SK-N-SH (cell line): Measurements from ENCODE around the gene N4BP2L2. TPM values are rescaled to one million over a fixed set of nuclear protein-coding genes. Genes with fewer than 3 reads are reported as not detected.

ENCODE experiments used
- CTCF ChIA-PET: fragments of 300-600, 350-600 bp; formaldehyde crosslinking; extraction: SDS; loops from one replicate; lab custom pipeline; 2021; lab: Yijun Ruan, JAX
- POLR2A ChIA-PET: fragments of 350-600 bp; sonication (Branson Sonifier 250); formaldehyde crosslinking; extraction: SDS; loops from one replicate; lab custom pipeline; 2020; ENCODE audit warnings: antibody characterized with exemption, inconsistent platforms; lab: Yijun Ruan, JAX
- DNase-seq: peaks from one replicate; pipeline ENCODE4 v3.0.0; 2012
- H2AFZ ChIP-seq: fragments of 200-600 bp; sonication (generic); 2 replicates; pipeline ENCODE4 v1.8.1; 2016; ENCODE audit warnings: antibody characterized with exemption, mild to moderate bottlenecking, low read depth
- H3F3A ChIP-seq: fragments of 200-600 bp; sonication (generic); replicated peaks from 2 replicates; pipeline ENCODE3; 2016; ENCODE audit warnings: antibody characterized with exemption, mild to moderate bottlenecking; ENCODE audit not compliant: insufficient read depth
- H3K27ac ChIP-seq, 2 experiments: fragments of 200-500 bp in 1 of 2; fragments of 200-600 bp in 1 of 2; sonication (Bioruptor generic) in 1 of 2; sonication (generic), shearing (Covaris generic) in 1 of 2; 2 replicates each; pipeline versions ENCODE4 v1.5.1 to v1.6.1; 2014 to 2016; ENCODE audit warnings: low read depth in 2 of 2, inconsistent platforms in 1 of 2, low read length in 1 of 2, mild to moderate bottlenecking in 1 of 2, mixed read lengths in 1 of 2
- H3K27me3 ChIP-seq: fragments of 200-600 bp; sonication (generic), shearing (Covaris generic); 2 replicates; pipeline ENCODE4 v1.6.1; 2016; ENCODE audit warnings: mixed run types; ENCODE audit not compliant: insufficient read depth
- H3K36me3 ChIP-seq, 2 experiments: fragments of 200-500 bp in 1 of 2; fragments of 200-600 bp in 1 of 2; sonication (Bioruptor generic) in 1 of 2; sonication (generic) in 1 of 2; replicated peaks in 1 of 2; 2 replicates each; pipeline versions ENCODE3 to v1.5.1; 2014 to 2016; ENCODE audit warnings: low read length in 1 of 2, mild to moderate bottlenecking in 1 of 2; ENCODE audit not compliant: insufficient read depth in 2 of 2, control insufficient read depth in 1 of 2
- H3K4me1 ChIP-seq, 2 experiments: fragments of 200-500 bp in 1 of 2; fragments of 200-600 bp in 1 of 2; sonication (Bioruptor generic) in 1 of 2; sonication (generic), shearing (Covaris generic) in 1 of 2; 2 replicates each; pipeline versions ENCODE4 v1.5.1 to v1.6.1; 2014 to 2016; ENCODE audit warnings: low read depth in 1 of 2, low read length in 1 of 2, mixed run types in 1 of 2; ENCODE audit not compliant: insufficient read depth in 2 of 2, control insufficient read depth in 1 of 2
- H3K4me2 ChIP-seq: fragments of 200-600 bp; sonication (generic), shearing (Covaris generic); 2 replicates; pipeline ENCODE4 v1.6.1; 2017; ENCODE audit warnings: mixed run types
- H3K4me3 ChIP-seq, 2 experiments: fragments of 200-500 bp in 1 of 2; fragments of 200-600 bp in 1 of 2; sonication (Bioruptor generic) in 1 of 2; sonication (generic), shearing (Covaris generic) in 1 of 2; 2 replicates each; pipeline versions ENCODE4 v1.5.1 to v1.8.1; 2014 to 2016; ENCODE audit warnings: low read depth in 2 of 2, inconsistent platforms in 1 of 2, low read length in 1 of 2, mild to moderate bottlenecking in 1 of 2, mixed read lengths in 1 of 2, moderate library complexity in 1 of 2
- H3K79me2 ChIP-seq: fragments of 200-600 bp; sonication (generic); 2 replicates; pipeline ENCODE4 v1.8.1; 2017; ENCODE audit warnings: mild to moderate bottlenecking; ENCODE audit not compliant: insufficient read depth
- H3K9ac ChIP-seq: fragments of 200-600 bp; sonication (generic); 2 replicates; pipeline ENCODE4 v1.6.1; 2017; ENCODE audit warnings: mixed run types
- H3K9me2 ChIP-seq: fragments of 200-600 bp; sonication (generic); 2 replicates; pipeline ENCODE4 v1.6.1; 2017; ENCODE audit warnings: mixed run types
- H3K9me3 ChIP-seq: fragments of 200-600 bp; sonication (generic); 2 replicates; pipeline ENCODE4 v1.6.1; 2017; ENCODE audit warnings: mixed run types, mild to moderate bottlenecking, moderate library complexity
- H4K20me1 ChIP-seq: fragments of 200-600 bp; sonication (generic); 2 replicates; pipeline ENCODE4 v1.6.1; 2017; ENCODE audit warnings: mild to moderate bottlenecking, mixed run types; ENCODE audit not compliant: insufficient read depth
- CHD2 ChIP-seq: fragments of 150-350 bp; IDR thresholded peaks from 2 replicates; pipeline ENCODE4 v1.6.1; 2018; ENCODE audit warnings: low read length; ENCODE audit not compliant: partially characterized antibody
- EP300 ChIP-seq, 2 experiments: IDR thresholded peaks; 2 replicates each; pipeline versions ENCODE4 v1.4.0 to v1.6.1; 2012; ENCODE audit warnings: borderline replicate concordance in 1 of 2, low read depth in 1 of 2, low read length in 1 of 2
- FOSL2 ChIP-seq: IDR thresholded peaks from 2 replicates; pipeline ENCODE4 v1.4.0; 2012; ENCODE audit warnings: low read depth, mild to moderate bottlenecking, moderate library complexity, borderline replicate concordance
- FOXJ3 ChIP-seq: sonication (generic); formaldehyde crosslinking; IDR thresholded peaks from 2 replicates; pipeline ENCODE4 v1.5.1; 2020; ENCODE audit warnings: mild to moderate bottlenecking, missing genetic modification reagents
- GABPA ChIP-seq: IDR thresholded peaks from 2 replicates; pipeline ENCODE4 v1.4.0; 2012; ENCODE audit warnings: low read depth, mild to moderate bottlenecking
- JUND ChIP-seq: IDR thresholded peaks from 2 replicates; pipeline ENCODE4 v1.4.0; 2012
- MEF2A ChIP-seq: IDR thresholded peaks from 2 replicates; pipeline ENCODE4 v1.4.0; 2012; ENCODE audit warnings: low read depth, borderline replicate concordance
- NFIC ChIP-seq: IDR thresholded peaks from 2 replicates; pipeline ENCODE4 v1.4.0; 2012; ENCODE audit warnings: borderline replicate concordance
- PBX3 ChIP-seq: IDR thresholded peaks from 2 replicates; pipeline ENCODE4; 2012
- POLR2AphosphoS5 ChIP-seq: IDR thresholded peaks from 2 replicates; pipeline ENCODE4 v1.6.1; 2012; ENCODE audit warnings: low read depth, low read length
- RAD21 ChIP-seq: IDR thresholded peaks from 2 replicates; pipeline ENCODE4 v1.6.1; 2012; ENCODE audit warnings: mild to moderate bottlenecking, low read length
- REST ChIP-seq: IDR thresholded peaks from 2 replicates; pipeline ENCODE4 v1.6.1; 2012; ENCODE audit warnings: mild to moderate bottlenecking, low read depth, low read length, moderate library complexity
- RFX5 ChIP-seq: IDR thresholded peaks from 2 replicates; pipeline ENCODE4 v1.6.1; 2012; ENCODE audit warnings: mild to moderate bottlenecking, improper control_type of control experiment, low read length
- RXRA ChIP-seq: IDR thresholded peaks from 2 replicates; pipeline ENCODE4 v1.4.0; 2012; ENCODE audit warnings: low read depth, mild to moderate bottlenecking, borderline replicate concordance
- SMC3 ChIP-seq: IDR thresholded peaks from 2 replicates; pipeline ENCODE4 v1.6.1; 2012; ENCODE audit warnings: low read depth, low read length, improper control_type of control experiment
- TAF1 ChIP-seq: IDR thresholded peaks from 2 replicates; pipeline ENCODE4 v1.6.1; 2012; ENCODE audit warnings: low read depth, mild to moderate bottlenecking, low read length, moderate library complexity, borderline replicate concordance
- TCF12 ChIP-seq: IDR thresholded peaks from 2 replicates; pipeline ENCODE4 v1.4.0; 2012
- TEAD4 ChIP-seq: IDR thresholded peaks from 2 replicates; pipeline ENCODE4 v1.4.0; 2012; ENCODE audit warnings: mild to moderate bottlenecking, borderline replicate concordance; ENCODE audit not compliant: insufficient read depth
- WGBS: methylation state at CpG from one replicate; pipeline ENCODE4 v1.1.6; 2017; ENCODE audit warnings: low lambda C conversion rate; 5-methylcytosine and 5-hydroxymethylcytosine counted together
- polyA plus RNA-seq, 3 experiments: library from polyadenylated mRNA; depleted of rRNA; stranded (reverse); fragments of >200 nt; gene quantifications; 2 replicates each; pipeline ENCODE4 v1.2.3, GENCODE V29; 2012
- TF ChIP-seq, protein P1 (sequence below): fragments of 150-350 bp; IDR thresholded peaks from 2 replicates; pipeline ENCODE4 v1.6.1; 2016; ENCODE audit warnings: mild to moderate bottlenecking, low read depth, low read length
- TF ChIP-seq, protein P2 (sequence below): IDR thresholded peaks from 2 replicates; pipeline ENCODE4 v1.4.0; 2012; ENCODE audit warnings: low read depth, borderline replicate concordance
- TF ChIP-seq, protein P3 (sequence below): IDR thresholded peaks from 2 replicates; pipeline ENCODE4 v1.4.0; 2012; ENCODE audit warnings: low read depth, borderline replicate concordance
- TF ChIP-seq, protein P4 (sequence below): fragments of 200-600 bp; sonication (generic); IDR thresholded peaks from 2 replicates; pipeline ENCODE4 v1.6.1; 2017; ENCODE audit warnings: antibody characterized with exemption, mild to moderate bottlenecking, moderate library complexity

N4BP2L2 gene
- 16.0 and 22.5 TPM in 2 replicates for polyA plus RNA-seq (2012; rRNA removed)
- 19.8 and 30.7 TPM in 2 replicates for polyA plus RNA-seq (2012; cell fraction: cytosol; rRNA removed)
- polyA plus RNA-seq (2012; cell fraction: nucleus; rRNA removed) = 30.2 and 64.7 TPM in 2 replicates

DNA sequence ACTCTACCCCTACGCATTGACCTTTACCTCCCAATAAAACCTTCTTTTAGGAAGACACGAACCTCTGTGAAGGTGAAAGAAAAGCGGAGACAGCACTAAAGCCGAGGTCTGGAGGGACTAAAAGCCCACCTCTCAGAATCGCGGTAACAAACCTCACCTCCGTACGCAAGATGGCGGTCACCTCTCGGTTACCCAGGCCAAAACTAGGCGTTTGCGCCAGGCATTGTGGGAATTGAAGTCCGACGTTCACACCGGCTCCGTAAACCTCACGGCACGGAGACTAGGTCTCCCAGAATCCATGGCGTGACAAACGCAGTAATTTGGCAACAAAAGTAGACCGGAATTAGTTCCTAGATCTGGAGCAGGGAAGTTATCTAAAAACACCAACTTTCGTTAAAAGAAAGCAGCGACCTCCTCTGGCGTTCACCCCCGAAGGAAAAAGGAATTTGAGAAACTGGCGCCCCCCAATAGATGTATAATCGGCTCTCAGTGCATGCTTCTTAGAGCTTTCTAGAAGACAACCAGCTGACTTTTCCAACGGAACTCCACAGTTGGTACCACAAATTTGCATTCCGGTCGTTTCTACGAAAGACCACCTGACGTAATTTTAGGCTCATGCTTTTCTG lies at the start of gene N4BP2L2:
Gene N4BP2L2 (minus strand): TSS at position 175 of the 626 bp plus-strand sequence. CDS start 1,768 bp downstream, outside the sequence.
- peak within 1 kb of the TSS; percentile 92 to 100 for H3K4me3 ChIP-seq
- no peaks in the 10 kb centered on the region for H3K9me2 ChIP-seq
- no peaks in the 10 kb centered on the region for H3K9me3 ChIP-seq
- POLR2A ChIA-PET = no interaction called here
- peaks cover 30 to 31% of the 10 kb centered on the region in 2 experiments for H3K36me3 ChIP-seq
- no peaks in the 10 kb centered on the region for H3K27me3 ChIP-seq
- H3K4me1 ChIP-seq = peaks cover 0 to 4% of the 10 kb centered on the region in 2 experiments; a peak in 3 of 4 replicates
- peak within 1 kb of the TSS; percentile 96 for H3K9ac ChIP-seq
- WGBS = under 1% methylated on average over 32 of the region's 32 CpGs
- peaks cover 5% of the 10 kb centered on the region for H3F3A ChIP-seq
- H2AFZ ChIP-seq = peak within 1 kb of the TSS; percentile 98
- no peaks in the 10 kb centered on the region for H4K20me1 ChIP-seq
- H3K27ac ChIP-seq = peak within 1 kb of the TSS; percentile 90 to 92
- DNase-seq = peak; percentile 82
- H3K4me2 ChIP-seq = peak within 1 kb of the TSS; percentile 79
- peaks cover 49% of the 10 kb centered on the region for H3K79me2 ChIP-seq
- CTCF ChIA-PET = interaction anchor here (0.6 to 2.2 kb wide), 16 partner anchors 8 to 633 kb away, joined by 3 to 7 read pairs (median 4); no protein-coding TSS in a partner anchor
- TF ChIP-seq, protein P1, sequence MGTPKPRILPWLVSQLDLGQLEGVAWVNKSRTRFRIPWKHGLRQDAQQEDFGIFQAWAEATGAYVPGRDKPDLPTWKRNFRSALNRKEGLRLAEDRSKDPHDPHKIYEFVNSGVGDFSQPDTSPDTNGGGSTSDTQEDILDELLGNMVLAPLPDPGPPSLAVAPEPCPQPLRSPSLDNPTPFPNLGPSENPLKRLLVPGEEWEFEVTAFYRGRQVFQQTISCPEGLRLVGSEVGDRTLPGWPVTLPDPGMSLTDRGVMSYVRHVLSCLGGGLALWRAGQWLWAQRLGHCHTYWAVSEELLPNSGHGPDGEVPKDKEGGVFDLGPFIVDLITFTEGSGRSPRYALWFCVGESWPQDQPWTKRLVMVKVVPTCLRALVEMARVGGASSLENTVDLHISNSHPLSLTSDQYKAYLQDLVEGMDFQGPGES = no peak
- no peak for TF ChIP-seq PBX3
- TF ChIP-seq, protein P2, sequence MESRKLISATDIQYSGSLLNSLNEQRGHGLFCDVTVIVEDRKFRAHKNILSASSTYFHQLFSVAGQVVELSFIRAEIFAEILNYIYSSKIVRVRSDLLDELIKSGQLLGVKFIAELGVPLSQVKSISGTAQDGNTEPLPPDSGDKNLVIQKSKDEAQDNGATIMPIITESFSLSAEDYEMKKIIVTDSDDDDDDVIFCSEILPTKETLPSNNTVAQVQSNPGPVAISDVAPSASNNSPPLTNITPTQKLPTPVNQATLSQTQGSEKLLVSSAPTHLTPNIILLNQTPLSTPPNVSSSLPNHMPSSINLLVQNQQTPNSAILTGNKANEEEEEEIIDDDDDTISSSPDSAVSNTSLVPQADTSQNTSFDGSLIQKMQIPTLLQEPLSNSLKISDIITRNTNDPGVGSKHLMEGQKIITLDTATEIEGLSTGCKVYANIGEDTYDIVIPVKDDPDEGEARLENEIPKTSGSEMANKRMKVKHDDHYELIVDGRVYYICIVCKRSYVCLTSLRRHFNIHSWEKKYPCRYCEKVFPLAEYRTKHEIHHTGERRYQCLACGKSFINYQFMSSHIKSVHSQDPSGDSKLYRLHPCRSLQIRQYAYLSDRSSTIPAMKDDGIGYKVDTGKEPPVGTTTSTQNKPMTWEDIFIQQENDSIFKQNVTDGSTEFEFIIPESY = no peak; the same call in none of the 2 replicates
- TF ChIP-seq RAD21 = peak; percentile 61
- TF ChIP-seq, protein P3, sequence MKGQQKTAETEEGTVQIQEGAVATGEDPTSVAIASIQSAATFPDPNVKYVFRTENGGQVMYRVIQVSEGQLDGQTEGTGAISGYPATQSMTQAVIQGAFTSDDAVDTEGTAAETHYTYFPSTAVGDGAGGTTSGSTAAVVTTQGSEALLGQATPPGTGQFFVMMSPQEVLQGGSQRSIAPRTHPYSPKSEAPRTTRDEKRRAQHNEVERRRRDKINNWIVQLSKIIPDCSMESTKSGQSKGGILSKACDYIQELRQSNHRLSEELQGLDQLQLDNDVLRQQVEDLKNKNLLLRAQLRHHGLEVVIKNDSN = peak; percentile 34; the same call in 1 of the 2 replicates
- TF ChIP-seq TEAD4 = no peak
- TF ChIP-seq FOXJ3 (CRISPR knock-in tag) = peak; percentile 24; the same call in 1 of the 2 replicates
- TF ChIP-seq NFIC = peak; percentile 97
- TF ChIP-seq EP300 (IDR thresholded peaks at IDR 0.05; ENCODE audit: borderline replicate concordance in 1 of 2, low read depth in 1 of 2, low read length in 1 of 2) = peak in 1 of 2 experiments; percentile 49; a peak in 1 of 4 replicates
- TF ChIP-seq CHD2 = peak; percentile 81
- peak; percentile 81 for TF ChIP-seq GABPA
- TF ChIP-seq MEF2A = no peak
- no peak for TF ChIP-seq RXRA
- peak; percentile 80 for TF ChIP-seq POLR2AphosphoS5
- TF ChIP-seq JUND = no peak
- peak; percentile 36; the same call in 1 of the 2 replicates for TF ChIP-seq TCF12
- peak; percentile 46; the same call in 1 of the 2 replicates for TF ChIP-seq TAF1
- TF ChIP-seq, protein P4, sequence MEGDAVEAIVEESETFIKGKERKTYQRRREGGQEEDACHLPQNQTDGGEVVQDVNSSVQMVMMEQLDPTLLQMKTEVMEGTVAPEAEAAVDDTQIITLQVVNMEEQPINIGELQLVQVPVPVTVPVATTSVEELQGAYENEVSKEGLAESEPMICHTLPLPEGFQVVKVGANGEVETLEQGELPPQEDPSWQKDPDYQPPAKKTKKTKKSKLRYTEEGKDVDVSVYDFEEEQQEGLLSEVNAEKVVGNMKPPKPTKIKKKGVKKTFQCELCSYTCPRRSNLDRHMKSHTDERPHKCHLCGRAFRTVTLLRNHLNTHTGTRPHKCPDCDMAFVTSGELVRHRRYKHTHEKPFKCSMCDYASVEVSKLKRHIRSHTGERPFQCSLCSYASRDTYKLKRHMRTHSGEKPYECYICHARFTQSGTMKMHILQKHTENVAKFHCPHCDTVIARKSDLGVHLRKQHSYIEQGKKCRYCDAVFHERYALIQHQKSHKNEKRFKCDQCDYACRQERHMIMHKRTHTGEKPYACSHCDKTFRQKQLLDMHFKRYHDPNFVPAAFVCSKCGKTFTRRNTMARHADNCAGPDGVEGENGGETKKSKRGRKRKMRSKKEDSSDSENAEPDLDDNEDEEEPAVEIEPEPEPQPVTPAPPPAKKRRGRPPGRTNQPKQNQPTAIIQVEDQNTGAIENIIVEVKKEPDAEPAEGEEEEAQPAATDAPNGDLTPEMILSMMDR = peak; percentile 61
- peak; percentile 46 for TF ChIP-seq SMC3
- TF ChIP-seq RFX5 = peak; percentile 42; the same call in 1 of the 2 replicates
- no peak for TF ChIP-seq FOSL2
- TF ChIP-seq REST = no peak
